Hematopoietic multipotent progenitor cell treated with erythropoietin and hydrocortisone succinate and interleukin-3 and kit ligand, for 8 days (in vitro differentiated cells): ENCODE data around the gene DOK4.

ENCODE experiments used
- DNase-seq: peaks from one replicate; pipeline ENCODE4 v3.0.0-alpha.2; 2015

DOK4 gene

DNA sequence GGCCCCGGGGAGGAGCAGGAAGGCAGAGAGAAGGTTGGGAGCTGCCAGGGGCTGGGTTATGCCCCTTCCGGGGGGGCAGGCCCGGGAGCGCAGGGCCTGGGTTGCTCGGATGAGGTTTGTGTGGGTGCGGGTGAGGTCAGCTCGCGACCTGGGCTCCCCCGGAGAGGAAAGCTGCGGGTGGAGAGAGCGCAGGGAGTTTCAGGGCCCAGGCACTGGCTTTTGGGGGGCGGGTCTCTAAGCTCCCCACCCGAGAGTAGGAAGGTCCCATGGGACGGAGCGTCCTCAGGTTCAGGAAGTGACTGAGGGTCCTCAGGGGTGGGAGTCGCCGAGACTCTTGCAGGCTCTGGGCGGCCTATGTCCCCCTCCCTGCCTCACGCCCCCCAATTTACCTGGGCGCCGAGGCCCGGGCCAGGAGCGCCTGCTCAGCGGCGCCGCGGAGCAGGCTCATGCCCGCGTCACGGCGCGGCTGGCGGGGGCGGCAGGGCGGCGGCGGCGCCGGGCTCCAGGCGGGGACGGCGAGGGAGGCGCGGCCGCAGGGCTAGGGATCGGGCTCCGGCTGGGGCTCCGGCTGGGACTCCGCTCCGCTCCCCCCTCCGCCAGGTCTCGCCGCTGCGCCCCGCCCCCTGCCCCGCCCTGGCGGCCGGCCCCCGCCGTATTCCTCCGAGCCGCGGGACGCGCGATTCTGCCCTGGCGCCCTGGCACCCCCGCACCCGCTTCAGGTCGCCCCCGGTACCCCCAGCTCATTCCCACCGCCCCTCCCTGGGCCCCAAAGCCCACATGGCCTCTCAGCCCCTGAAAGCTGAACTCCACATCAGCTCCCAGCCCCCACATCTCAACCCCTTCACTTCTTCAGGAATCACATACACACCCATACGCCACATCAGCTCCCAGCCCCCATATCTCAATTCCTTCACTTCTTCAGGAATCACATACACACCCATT, at the start of gene DOK4:
TSS of gene DOK4 (minus strand) at position 578 of the 942 bp plus-strand sequence. CDS start 6,986 bp downstream, outside the sequence.
- peak; percentile 71 for DNase-seq

DNA sequence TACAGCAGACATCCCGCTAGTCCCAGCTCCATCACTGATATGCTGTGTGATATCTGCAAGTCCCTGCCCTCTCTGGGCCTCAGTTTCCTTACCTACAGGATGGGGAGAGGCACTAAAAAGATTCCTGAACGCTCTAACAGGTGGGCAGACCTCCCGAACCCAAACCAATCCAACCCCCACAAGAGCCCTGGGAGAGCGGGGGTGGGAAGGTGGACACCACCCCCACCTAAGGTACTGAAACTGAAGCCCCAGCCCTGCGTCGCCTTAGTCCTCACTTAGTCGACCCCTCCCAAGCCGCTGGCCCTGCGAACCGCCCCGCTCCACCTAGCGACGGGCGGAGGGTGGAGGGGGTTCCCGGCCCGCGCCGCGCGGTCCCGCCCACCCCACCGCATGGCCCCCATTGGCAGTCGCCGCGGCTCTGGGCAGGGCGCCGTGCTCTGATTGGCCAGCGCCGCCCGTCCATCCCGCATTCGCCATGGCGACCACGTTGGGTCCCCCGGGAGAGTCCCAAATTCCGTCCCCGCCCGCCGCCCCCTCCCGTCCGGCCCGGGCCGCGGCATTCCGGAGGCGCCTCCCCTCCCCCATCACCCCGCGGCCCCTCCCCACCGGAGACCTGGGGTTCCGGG, 49.5 kb upstream of the DOK4 start:
- peak; percentile 73 for DNase-seq

DNA sequence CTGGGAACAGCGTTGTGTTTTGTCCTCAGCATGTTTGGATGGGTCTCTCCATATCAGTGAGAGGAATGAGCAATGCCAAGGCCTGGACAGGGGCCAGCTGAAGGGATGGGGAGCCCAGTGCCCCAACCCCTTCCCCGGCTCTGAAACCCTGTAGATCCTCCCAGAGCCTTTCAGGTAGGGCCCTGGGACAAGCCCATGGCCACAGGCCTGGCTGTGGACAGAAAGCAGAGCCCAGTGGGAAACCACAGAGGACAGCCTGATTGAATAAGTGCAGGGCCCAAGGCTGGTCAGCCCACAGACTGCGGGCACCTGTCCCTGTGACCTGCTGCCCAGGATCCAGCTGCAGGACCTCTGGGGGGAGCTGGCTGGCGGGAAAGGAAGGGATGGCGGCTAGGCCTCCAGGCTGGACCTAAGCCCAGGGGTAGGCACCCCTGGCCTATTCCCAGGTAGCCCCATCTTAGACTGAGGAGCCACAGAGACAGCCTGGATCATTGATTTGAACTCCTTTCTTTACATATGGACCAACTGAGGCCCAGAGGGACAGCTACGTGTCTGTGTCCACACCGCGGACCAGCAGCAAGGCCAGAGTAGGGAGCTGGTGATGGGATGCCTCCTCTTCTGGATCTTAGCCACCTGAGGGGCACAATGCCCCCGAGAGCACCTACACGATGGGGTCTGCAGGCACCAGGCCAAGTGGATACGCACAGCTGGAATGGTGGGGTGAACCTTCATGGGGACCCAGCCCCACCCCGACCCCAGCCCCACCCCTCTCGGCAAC, 48.8 kb upstream of the DOK4 start:
- DNase-seq = no peak

- DNase-seq = no peak
Measured at GRCh38 chr16:57534337-57534880, 48.1 kb upstream of the DOK4 start.

GRCh38 chr16:57533431-57534336, 47.4 kb upstream of the DOK4 start:
- DNase-seq = peak; percentile 61

DNA sequence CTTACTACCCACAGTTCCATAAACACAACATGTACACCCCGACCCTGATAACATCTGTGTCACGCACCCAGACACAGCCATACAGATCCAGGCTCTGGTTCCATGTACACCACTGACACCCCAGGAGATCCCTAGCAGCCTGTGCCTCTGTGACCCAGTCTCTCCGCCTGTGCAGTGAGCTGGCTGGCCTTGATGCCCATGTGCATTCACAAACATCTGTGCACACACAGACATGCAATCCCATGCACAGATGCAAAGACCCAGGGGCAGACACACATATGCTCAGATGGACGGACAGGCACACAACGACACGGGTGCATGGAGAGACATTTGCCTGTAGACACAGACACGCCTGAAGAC, 46.0 kb upstream of the DOK4 start:
- DNase-seq = no peak

DNA sequence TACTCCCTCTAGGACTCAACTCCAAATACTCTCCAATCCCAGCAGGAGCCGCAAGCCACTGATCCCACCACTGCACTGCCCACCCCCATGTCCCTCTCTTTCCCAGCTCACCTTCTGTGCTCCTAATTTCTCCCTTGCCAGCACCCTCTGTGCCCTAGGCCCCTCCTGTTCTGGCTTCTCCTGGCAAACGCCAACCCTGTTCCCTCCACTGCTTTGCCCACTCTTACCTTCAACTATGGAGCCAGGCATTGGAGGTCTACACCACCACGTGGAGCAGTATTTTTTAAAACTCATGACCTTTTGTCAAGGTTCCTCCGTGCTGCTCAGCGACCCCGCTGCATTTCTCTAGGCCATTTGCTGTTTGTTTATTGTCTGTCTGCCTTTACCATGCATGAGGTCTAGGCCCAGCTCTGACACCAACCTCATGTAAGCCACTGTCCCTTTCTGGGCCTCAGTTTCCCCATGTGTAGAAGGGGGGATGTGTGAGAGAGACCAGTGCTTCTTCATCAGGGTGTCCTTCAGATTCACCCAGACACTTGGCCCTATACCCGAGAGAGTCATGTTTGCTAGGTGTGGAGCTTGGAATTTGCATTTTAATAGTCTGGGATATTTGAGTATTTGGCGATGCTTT, 45.5 kb upstream of the DOK4 start:
- no peak for DNase-seq

DNA sequence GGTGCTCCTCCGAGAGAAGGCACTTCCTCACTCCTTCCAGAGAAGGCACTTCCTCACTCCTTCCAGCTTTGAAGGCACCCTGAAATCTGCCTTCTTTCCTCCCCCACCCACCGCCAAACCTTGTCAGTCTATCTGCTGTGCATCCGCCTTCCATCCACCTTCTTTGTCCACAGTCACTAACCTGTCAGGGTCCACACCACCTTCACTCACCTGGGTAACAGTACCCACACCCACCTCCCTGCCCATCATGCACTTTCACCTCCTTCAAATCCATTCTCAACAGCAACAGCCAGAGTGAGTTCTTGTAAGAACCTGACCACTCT, 44.9 kb upstream of the DOK4 start:
- DNase-seq = no peak

GRCh38 chr16:57530522-57531252, 44.4 kb upstream of the DOK4 start:
- DNase-seq = no peak

GRCh38 chr16:57530104-57530521, 43.8 kb upstream of the DOK4 start:
- peak; percentile 17 for DNase-seq

GRCh38 chr16:57529391-57530103, 43.3 kb upstream of the DOK4 start:
- DNase-seq = no peak

- DNase-seq = no peak
Measured at GRCh38 chr16:57528499-57529390, 42.5 kb upstream of the DOK4 start.

- DNase-seq = no peak
Measured at GRCh38 chr16:57527610-57528360, 41.5 kb upstream of the DOK4 start.

DNA sequence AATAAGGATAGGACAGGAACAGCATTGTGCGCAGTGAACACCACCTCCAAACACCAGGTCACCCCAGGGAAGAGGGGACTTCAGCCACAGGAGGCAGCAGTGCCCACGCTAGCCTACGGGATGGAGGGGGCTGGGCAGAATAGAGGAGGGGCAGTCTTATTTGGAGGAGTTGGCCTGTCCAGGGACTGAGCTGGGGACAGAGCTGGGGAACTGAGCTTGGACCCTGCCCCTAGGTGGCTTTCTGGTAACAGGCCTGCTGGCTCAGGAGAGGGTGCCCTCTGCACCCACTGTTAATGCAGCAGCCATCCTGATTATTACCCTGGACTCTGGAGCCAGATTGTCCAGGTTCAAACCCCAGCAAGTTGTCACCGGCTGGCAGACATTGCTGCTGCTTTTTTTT, 40.7 kb upstream of the DOK4 start:
- no peak for DNase-seq

- DNase-seq = no peak
Measured at GRCh38 chr16:57526498-57526897, 40.2 kb upstream of the DOK4 start.

- no peak for DNase-seq
Measured at GRCh38 chr16:57525761-57526160, 39.5 kb upstream of the DOK4 start.

- no peak for DNase-seq
Measured at GRCh38 chr16:57522960-57523359, 36.7 kb upstream of the DOK4 start.

DNA sequence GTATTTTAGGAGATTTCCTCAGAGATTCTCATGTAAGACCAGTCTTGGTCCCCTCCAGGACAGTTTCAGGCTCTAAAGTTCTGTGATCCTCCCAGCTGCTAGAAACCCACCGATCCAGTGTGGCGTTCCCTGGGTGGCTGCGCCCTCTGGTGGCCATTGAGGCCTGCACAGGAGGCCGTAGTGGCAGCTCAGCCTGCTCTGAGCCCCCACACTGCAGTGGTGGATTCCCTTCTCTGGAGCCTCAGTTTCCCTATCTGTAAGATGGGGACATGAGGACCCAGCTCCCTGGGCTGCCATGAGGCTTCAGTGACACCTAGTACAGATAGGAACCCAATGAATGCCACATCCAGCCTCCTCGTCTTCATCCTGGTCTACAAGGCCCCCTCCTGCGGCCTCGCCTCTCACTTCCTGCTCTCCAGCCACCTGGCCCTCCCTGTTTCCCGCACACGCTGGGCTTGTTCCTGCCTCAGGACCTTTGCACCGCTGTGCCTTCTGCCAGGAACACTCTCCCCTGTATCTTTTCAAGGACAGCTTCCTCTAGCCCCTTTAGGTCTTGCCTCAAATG, 33.6 kb upstream of the DOK4 start:
- peak; percentile 68 for DNase-seq
